H1 (cell line): ENCODE measurements around the gene NSA2. TPM values are rescaled to one million over a fixed set of nuclear protein-coding genes. Genes with fewer than 3 reads are reported as not detected.

Experiments used
- CTCF ChIA-PET: fragments of 300-600 bp; sonication (Branson Sonifier 250); formaldehyde crosslinking; loops from one replicate; lab custom pipeline; 2021; ENCODE audit not compliant: partially characterized antibody; lab: Charles Lee
- POLR2A ChIA-PET: fragments of 300-600 bp; sonication (Branson Sonifier 250); formaldehyde crosslinking; loops from one replicate; lab custom pipeline; 2021; ENCODE audit warnings: inconsistent platforms; ENCODE audit not compliant: partially characterized antibody; lab: Charles Lee
- DNase-seq, 2 experiments: peaks; one replicate each; pipeline versions ENCODE4 v3.0.0 to v3.0.0-alpha.2; 2010 to 2022; ENCODE audit warnings: low spot score in 2 of 2, low read depth in 1 of 2, mixed read lengths in 1 of 2
- FAIRE-seq: peaks from 2 replicates; lab custom pipeline; 2011; peaks lifted over from hg19 to GRCh38; lab: Jason Lieb, UNC
- H2AFZ ChIP-seq: 2 replicates; pipeline ENCODE4 v1.8.1; 2012; ENCODE audit warnings: low read length, inconsistent platforms
- H2AK5ac ChIP-seq: 2 replicates; pipeline ENCODE4 v1.6.1; 2013; ENCODE audit warnings: low read depth, low read length
- H2BK120ac ChIP-seq: replicated peaks from 2 replicates; pipeline ENCODE3; 2013; ENCODE audit warnings: low read depth, low read length, inconsistent platforms
- H2BK12ac ChIP-seq: 2 replicates; pipeline ENCODE4 v1.6.1; 2013; ENCODE audit warnings: low read depth, low read length
- H2BK15ac ChIP-seq: 2 replicates; pipeline ENCODE4 v1.6.1; 2013; ENCODE audit warnings: low read length
- H2BK20ac ChIP-seq: 2 replicates; pipeline ENCODE4 v1.6.1; 2013; ENCODE audit warnings: low read length
- H2BK5ac ChIP-seq: 2 replicates; pipeline ENCODE4 v1.6.1; 2013; ENCODE audit warnings: low read depth, low read length
- H3K14ac ChIP-seq: 2 replicates; pipeline ENCODE4 v1.6.1; 2013; ENCODE audit warnings: inconsistent platforms; ENCODE audit not compliant: insufficient read length
- H3K18ac ChIP-seq: 2 replicates; pipeline ENCODE4 v1.6.1; 2013; ENCODE audit warnings: low read length; ENCODE audit errors: extremely low read depth
- H3K23ac ChIP-seq: 2 replicates; pipeline ENCODE4 v1.6.1; 2013; ENCODE audit warnings: inconsistent platforms; ENCODE audit not compliant: insufficient read length
- H3K23me2 ChIP-seq: 2 replicates; pipeline ENCODE4 v1.6.1; 2013; ENCODE audit warnings: low read depth, low read length
- H3K27ac ChIP-seq: 2 replicates; pipeline ENCODE4 v1.6.1; 2011; ENCODE audit warnings: low read depth, low read length, inconsistent platforms
- H3K27me3 ChIP-seq, 4 experiments: replicated peaks in 1 of 4; 1 replicate in 1 of 4; 2 replicates in 3 of 4; pipeline versions ENCODE4 v1.6.1 to v1.8.1; 2011 to 2013; ENCODE audit warnings: low read length in 3 of 4, mild to moderate bottlenecking in 3 of 4, inconsistent platforms in 2 of 4, mixed read lengths in 2 of 4, moderate library complexity in 1 of 4; ENCODE audit not compliant: control insufficient read depth in 3 of 4, insufficient read depth in 3 of 4; ENCODE audit errors: extremely low read depth in 1 of 4
- H3K36me3 ChIP-seq, 4 experiments: 2 replicates each; pipeline versions ENCODE4 v1.6.1 to v1.8.1; 2011 to 2013; ENCODE audit warnings: mild to moderate bottlenecking in 4 of 4, low read length in 3 of 4, moderate library complexity in 2 of 4, control low read depth in 1 of 4, inconsistent platforms in 1 of 4; ENCODE audit not compliant: insufficient read depth in 4 of 4, control insufficient read depth in 2 of 4
- H3K4ac ChIP-seq: replicated peaks from 2 replicates; pipeline ENCODE3; 2013; ENCODE audit warnings: low read length, low read depth, mixed read lengths, inconsistent platforms; ENCODE audit not compliant: insufficient read length
- H3K4me1 ChIP-seq, 4 experiments: replicated peaks in 1 of 4; 1 replicate in 1 of 4; 2 replicates in 3 of 4; pipeline versions ENCODE4 v1.6.1 to v1.8.1; 2011 to 2013; ENCODE audit warnings: low read length in 3 of 4, inconsistent platforms in 2 of 4, mixed read lengths in 1 of 4; ENCODE audit not compliant: insufficient read depth in 4 of 4, control insufficient read depth in 3 of 4
- H3K4me2 ChIP-seq, 2 experiments: 2 replicates each; pipeline versions ENCODE4 v1.6.1 to v1.8.1; 2011 to 2013; ENCODE audit warnings: low read depth in 2 of 2, low read length in 2 of 2, control low read depth in 1 of 2, inconsistent platforms in 1 of 2, mild to moderate bottlenecking in 1 of 2; ENCODE audit not compliant: insufficient read depth in 1 of 2
- H3K4me3 ChIP-seq, 4 experiments: fragments of 200-600, 300-600 bp in 1 of 4; sonication (generic), shearing (Covaris generic), sonication (Bioruptor Twin) in 1 of 4; 2 replicates each; pipeline versions ENCODE4 v1.5.1 to v1.8.1; 2011 to 2016; ENCODE audit warnings: low read length in 4 of 4, low read depth in 3 of 4, control low read depth in 2 of 4, inconsistent platforms in 2 of 4, mild to moderate bottlenecking in 2 of 4, mixed read lengths in 1 of 4, moderate library complexity in 1 of 4; ENCODE audit not compliant: insufficient read depth in 2 of 4; ENCODE audit errors: extremely low read depth in 1 of 4
- H3K56ac ChIP-seq: replicated peaks from 2 replicates; pipeline ENCODE3; 2013; ENCODE audit warnings: low read depth, mild to moderate bottlenecking, mixed read lengths, low read length, inconsistent platforms; ENCODE audit not compliant: insufficient read length
- H3K79me1 ChIP-seq: 2 replicates; pipeline ENCODE4 v1.6.1; 2013; ENCODE audit warnings: low read depth, low read length, control low read depth
- H3K79me2 ChIP-seq, 2 experiments: 2 replicates each; pipeline versions ENCODE4 v1.6.1 to v1.8.1; 2012 to 2013; ENCODE audit warnings: low read length in 2 of 2, mild to moderate bottlenecking in 2 of 2, inconsistent platforms in 1 of 2; ENCODE audit not compliant: insufficient read depth in 2 of 2, control insufficient read depth in 1 of 2
- H3K9ac ChIP-seq, 4 experiments: replicated peaks in 1 of 4; 1 replicate in 1 of 4; 2 replicates in 3 of 4; pipeline versions ENCODE4 v1.6.1 to v1.8.1; 2011 to 2013; ENCODE audit warnings: low read depth in 3 of 4, low read length in 3 of 4, control low read depth in 2 of 4, mild to moderate bottlenecking in 2 of 4, moderate library complexity in 2 of 4, inconsistent platforms in 1 of 4; ENCODE audit errors: extremely low read depth in 1 of 4
- H3K9me3 ChIP-seq, 2 experiments: 2 replicates each; pipeline versions ENCODE4 v1.6.1 to v1.8.1; 2012 to 2013; ENCODE audit warnings: mild to moderate bottlenecking in 2 of 2, moderate library complexity in 2 of 2, control low read depth in 1 of 2, inconsistent platforms in 1 of 2, low read depth in 1 of 2, low read length in 1 of 2, mixed read lengths in 1 of 2; ENCODE audit not compliant: insufficient read depth in 2 of 2
- H4K20me1 ChIP-seq, 2 experiments: replicated peaks in 1 of 2; 2 replicates each; pipeline versions ENCODE3 to v1.8.1; 2011 to 2013; ENCODE audit warnings: inconsistent platforms in 2 of 2, low read length in 2 of 2, mild to moderate bottlenecking in 1 of 2; ENCODE audit not compliant: insufficient read depth in 2 of 2, control insufficient read depth in 1 of 2
- H4K5ac ChIP-seq: 2 replicates; pipeline ENCODE4 v1.6.1; 2013; ENCODE audit warnings: low read length, low read depth, mixed read lengths, inconsistent platforms; ENCODE audit not compliant: insufficient read length
- H4K8ac ChIP-seq: 2 replicates; pipeline ENCODE4 v1.8.0; 2013; ENCODE audit warnings: mild to moderate bottlenecking, moderate library complexity, low read length, inconsistent platforms; ENCODE audit not compliant: insufficient read depth; ENCODE audit errors: extremely low read depth
- H4K91ac ChIP-seq: replicated peaks from 2 replicates; pipeline ENCODE3; 2013; ENCODE audit warnings: low read length, mixed read lengths, inconsistent platforms; ENCODE audit not compliant: insufficient read length
- BCL11A ChIP-seq, 2 experiments: IDR thresholded peaks; one replicate each; pipeline ENCODE4 v1.6.1; 2011; ENCODE audit warnings: low read depth in 2 of 2, low read length in 2 of 2, mild to moderate bottlenecking in 2 of 2
- BRCA1 ChIP-seq: IDR thresholded peaks from 2 replicates; pipeline ENCODE4 v1.6.1; 2012; ENCODE audit warnings: low read depth, low read length, improper control_type of control experiment
- CBX8 ChIP-seq: fragments of 300-800, 300-1000 bp; sonication (generic); IDR thresholded peaks from 2 replicates; pipeline ENCODE4 v1.7.1; 2016; ENCODE audit warnings: low read depth, low read length, borderline replicate concordance
- CTBP2 ChIP-seq: IDR thresholded peaks from 2 replicates; pipeline ENCODE4 v1.7.0; 2011; ENCODE audit warnings: borderline replicate concordance, mild to moderate bottlenecking, moderate library complexity, mixed read lengths, low read length; ENCODE audit not compliant: insufficient read depth, insufficient read length
- EP300 ChIP-seq, 2 experiments: IDR thresholded peaks; 1 replicate in 1 of 2; 2 replicates in 1 of 2; pipeline ENCODE4 v1.6.1; 2011 to 2012; ENCODE audit warnings: low read depth in 2 of 2, low read length in 2 of 2, mild to moderate bottlenecking in 2 of 2, borderline replicate concordance in 1 of 2, inconsistent platforms in 1 of 2, moderate library complexity in 1 of 2
- JUND ChIP-seq: IDR thresholded peaks from 2 replicates; pipeline ENCODE4 v1.6.1; 2011; ENCODE audit warnings: mild to moderate bottlenecking, improper control_type of control experiment, low read length
- POU5F1 ChIP-seq: IDR thresholded peaks from 2 replicates; pipeline ENCODE4 v1.6.1; 2011; ENCODE audit warnings: low read depth, mild to moderate bottlenecking, low read length, moderate library complexity
- SIRT6 ChIP-seq: IDR thresholded peaks from one replicate; pipeline ENCODE4 v1.7.1; 2012; ENCODE audit warnings: low read length, inconsistent platforms
- SP4 ChIP-seq: IDR thresholded peaks from 2 replicates; pipeline ENCODE4 v1.6.1; 2012; ENCODE audit warnings: low read length, inconsistent platforms
- WGBS, 2 experiments: shearing (Covaris generic) in 1 of 2; methylation state at CpG; one replicate each; pipeline versions ENCODE4 v1.1.6 to v1.1.7; 2013 to 2015; ENCODE audit warnings: low lambda C conversion rate in 2 of 2, mixed read lengths in 2 of 2, inconsistent platforms in 1 of 2, low coverage in 1 of 2, missing lambda C conversion rate in 1 of 2; ENCODE audit not compliant: insufficient replicate concordance in 2 of 2, insufficient coverage in 1 of 2, insufficient read length in 1 of 2; ENCODE audit errors: extremely low coverage in 1 of 2, missing lambda C conversion rate in 1 of 2; 5-methylcytosine and 5-hydroxymethylcytosine counted together
- polyA plus RNA-seq, 7 experiments: library from polyadenylated mRNA; depleted of rRNA in 3 of 7; stranded (reverse) in 5 of 7; unstranded in 2 of 7; fragments of >200 nt in 5 of 7; fragments of 200-250 nt in 2 of 7; gene quantifications; 1 replicate in 5 of 7; 2 replicates in 1 of 7; 4 replicates in 1 of 7; pipeline versions ENCODE4 v1.2.1 to v1.2.3, GENCODE V29; 2011 to 2013; ENCODE audit warnings: missing spikeins in 2 of 7, mixed read lengths in 2 of 7
- total RNA-seq: library from RNA; stranded (reverse); fragmentation: NEBNext Ultra II Directional; extraction: Animal tissue kit (Norgen Biotek cat#: 25700); gene quantifications from 2 replicates; pipeline ENCODE4 v1.2.1, GENCODE V29; 2021
- TF ChIP-seq, protein P1 (sequence below): IDR thresholded peaks from 2 replicates; pipeline ENCODE4 v1.6.1; 2012; ENCODE audit warnings: inconsistent platforms
- TF ChIP-seq, protein P2 (sequence below): IDR thresholded peaks from 2 replicates; pipeline ENCODE4 v1.6.1; 2011; ENCODE audit warnings: low read length, improper control_type of control experiment

Gene NSA2
- total and polyA plus RNA-seq, 2 of the 8 experiments (the other 6 are each of a cell fraction or from before 2014, with no cell fraction given), result 17.0 to 68.7 TPM

DNA sequence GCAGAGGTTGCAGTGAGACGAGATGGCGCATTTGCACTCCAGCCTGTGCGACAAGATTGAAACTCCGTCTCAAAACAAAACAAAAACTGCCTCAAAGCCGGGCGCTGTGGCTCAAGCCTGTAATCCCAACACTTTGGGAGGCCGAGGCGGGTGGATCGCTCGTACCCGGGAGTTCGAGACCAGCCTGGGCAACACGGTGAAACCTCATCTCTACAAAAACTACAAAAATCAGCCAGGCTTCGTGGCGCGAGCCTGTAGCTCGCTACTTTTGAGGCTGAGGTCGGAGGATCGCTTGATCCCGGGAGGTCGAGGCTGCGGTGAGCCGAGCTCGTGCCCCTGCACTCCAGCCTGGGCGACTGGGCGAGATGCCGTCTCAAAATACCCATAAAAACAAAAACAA is 1.1 kb upstream of the NSA2 start:
- Histone ChIP-seq H2BK5ac (no peak overlapping the region), H4K20me1 (peaks cover 0 to 3% of the 10 kb centered on the region in 2 experiments), H2BK15ac (no peak overlapping the region), H3K23ac (no peak overlapping the region), H3K18ac (no peak overlapping the region), H2AFZ (no peak overlapping the region), H3K27me3 (no peaks in the 10 kb centered on the region), H4K5ac (no peak overlapping the region), H3K4me2 (peak overlapping the region; percentile 67 to 84), H3K56ac (no peak overlapping the region), H3K14ac (no peak overlapping the region), H3K36me3 (peaks cover 0 to 31% (median 17%) of the 10 kb centered on the region in 4 experiments; a peak in 7 of 8 replicates), H3K9ac (peak overlapping the region in 2 of 4 experiments; percentile 14 to 28; a peak in 1 of 7 replicates), H3K79me2 (peaks cover 12 to 45% of the 10 kb centered on the region in 2 experiments), H3K4me1 (peaks cover 0 to 4% (median 2%) of the 10 kb centered on the region in 4 experiments; a peak in 2 of 7 replicates), H3K27ac (no peak overlapping the region), H3K4me3 (peak overlapping the region; percentile 86 to 100 (median 93); a peak in 7 of 8 replicates), H3K9me3 (no peaks in the 10 kb centered on the region), H2AK5ac (no peak overlapping the region), H4K91ac (no peak overlapping the region), H3K23me2 (no peaks in the 10 kb centered on the region; the same call in 1 of the 2 replicates), H3K4ac (no peak overlapping the region), H3K79me1 (peaks cover 3% of the 10 kb centered on the region; the same call in 1 of the 2 replicates), H4K8ac (no peak overlapping the region), H2BK120ac (no peak overlapping the region), H2BK20ac (no peak overlapping the region), H2BK12ac (no peak overlapping the region)
- POLR2A ChIA-PET, result interaction anchor here (1.5 kb wide), 1 partner anchor 100 kb away, joined by 8 read pairs; the partner anchor contains the start of gene FAM169A
- WGBS, 2 experiments, result 91% methylated on average over 27 of the region's 27 CpGs; no CpG with 5 or more reads in 1 of the 2 experiments
- no peak for FAIRE-seq
- CTCF ChIA-PET, result interaction anchor here (0.5 to 2.7 kb wide), 19 partner anchors 9 to 284 kb away, joined by 3 to 10 read pairs (median 4); no protein-coding TSS in a partner anchor
- no peak for DNase-seq
- TF ChIP-seq BCL11A (IDR thresholded peaks at IDR 0.05; ENCODE audit: low read depth in 2 of 2, low read length in 2 of 2) (no peak), EP300 (IDR thresholded peaks at IDR 0.05; ENCODE audit: borderline replicate concordance in 1 of 2, low read depth in 2 of 2, low read length in 2 of 2) (no peak), CTBP2 (no peak), CBX8 (no peak), SP4 (no peak), JUND (no peak), BRCA1 (no peak), SIRT6 (no peak), POU5F1 (no peak)
- TF ChIP-seq, protein P1, sequence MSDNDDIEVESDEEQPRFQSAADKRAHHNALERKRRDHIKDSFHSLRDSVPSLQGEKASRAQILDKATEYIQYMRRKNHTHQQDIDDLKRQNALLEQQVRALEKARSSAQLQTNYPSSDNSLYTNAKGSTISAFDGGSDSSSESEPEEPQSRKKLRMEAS, result no peak
- TF ChIP-seq, protein P2, sequence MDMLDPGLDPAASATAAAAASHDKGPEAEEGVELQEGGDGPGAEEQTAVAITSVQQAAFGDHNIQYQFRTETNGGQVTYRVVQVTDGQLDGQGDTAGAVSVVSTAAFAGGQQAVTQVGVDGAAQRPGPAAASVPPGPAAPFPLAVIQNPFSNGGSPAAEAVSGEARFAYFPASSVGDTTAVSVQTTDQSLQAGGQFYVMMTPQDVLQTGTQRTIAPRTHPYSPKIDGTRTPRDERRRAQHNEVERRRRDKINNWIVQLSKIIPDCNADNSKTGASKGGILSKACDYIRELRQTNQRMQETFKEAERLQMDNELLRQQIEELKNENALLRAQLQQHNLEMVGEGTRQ, result no peak
